Mesenchymal stem cell (in vitro differentiated cells and primary cell): ENCODE measurements around the gene DGAT2.

Experiments used
- DNase-seq: peaks from one replicate; pipeline ENCODE4 v3.0.0-alpha.2; 2013
- H2AFZ ChIP-seq: one replicate; pipeline ENCODE4 v1.6.1; 2013; ENCODE audit warnings: low read depth, mild to moderate bottlenecking, control low read depth, inconsistent platforms, low read length, moderate library complexity
- H2AK5ac ChIP-seq: 2 replicates; pipeline ENCODE4 v1.6.1; 2013; ENCODE audit warnings: low read length, moderate library complexity, mild to moderate bottlenecking, inconsistent platforms; ENCODE audit not compliant: severe bottlenecking
- H2BK120ac ChIP-seq: one replicate; pipeline ENCODE4 v1.6.1; 2013; ENCODE audit warnings: low read depth, mild to moderate bottlenecking, inconsistent platforms, low read length, moderate library complexity
- H2BK12ac ChIP-seq, 2 experiments: one replicate each; pipeline ENCODE4 v1.6.1; 2013; ENCODE audit warnings: inconsistent platforms in 2 of 2, low read length in 2 of 2, mild to moderate bottlenecking in 2 of 2, moderate library complexity in 2 of 2, control low read depth in 1 of 2
- H2BK15ac ChIP-seq: one replicate; pipeline ENCODE4 v1.6.1; 2013; ENCODE audit warnings: mild to moderate bottlenecking, low read depth, inconsistent platforms; ENCODE audit not compliant: poor library complexity, severe bottlenecking
- H2BK5ac ChIP-seq: 2 replicates; pipeline ENCODE4 v1.6.1; 2013; ENCODE audit warnings: low read depth, mild to moderate bottlenecking, low read length, control low read depth, inconsistent platforms; ENCODE audit not compliant: poor library complexity, severe bottlenecking
- H3K14ac ChIP-seq, 2 experiments: one replicate each; pipeline ENCODE4 v1.6.1; 2013; ENCODE audit warnings: inconsistent platforms in 2 of 2, low read length in 2 of 2, control low read depth in 1 of 2, mild to moderate bottlenecking in 1 of 2, moderate library complexity in 1 of 2
- H3K18ac ChIP-seq, 2 experiments: one replicate each; pipeline ENCODE4 v1.6.1; 2013; ENCODE audit warnings: inconsistent platforms in 2 of 2, low read length in 2 of 2, control low read depth in 1 of 2, low read depth in 1 of 2, mild to moderate bottlenecking in 1 of 2
- H3K23ac ChIP-seq, 2 experiments: one replicate each; pipeline ENCODE4 v1.6.1; 2013; ENCODE audit warnings: inconsistent platforms in 2 of 2, low read length in 2 of 2, mild to moderate bottlenecking in 2 of 2, moderate library complexity in 2 of 2, control low read depth in 1 of 2
- H3K27ac ChIP-seq: 2 replicates; pipeline ENCODE4 v1.5.1; 2013; ENCODE audit warnings: mild to moderate bottlenecking, moderate library complexity, low read length, control low read depth, inconsistent platforms; ENCODE audit not compliant: poor library complexity, severe bottlenecking
- H3K27me3 ChIP-seq, 2 experiments: 2 replicates each; pipeline versions ENCODE4 v1.6.1 to v1.7.0; 2013; ENCODE audit warnings: low read length in 2 of 2, mild to moderate bottlenecking in 2 of 2, moderate library complexity in 2 of 2, control low read depth in 1 of 2, inconsistent platforms in 1 of 2; ENCODE audit not compliant: control insufficient read depth in 1 of 2, insufficient read depth in 1 of 2
- H3K36me3 ChIP-seq, 2 experiments: 2 replicates each; pipeline versions ENCODE4 v1.6.1 to v1.7.0; 2013; ENCODE audit warnings: low read length in 2 of 2, control low read depth in 1 of 2, inconsistent platforms in 1 of 2, low read depth in 1 of 2, mild to moderate bottlenecking in 1 of 2; ENCODE audit not compliant: insufficient read depth in 2 of 2, control insufficient read depth in 1 of 2
- H3K4ac ChIP-seq, 2 experiments: one replicate each; pipeline ENCODE4 v1.6.1; 2013; ENCODE audit warnings: inconsistent platforms in 2 of 2, low read length in 2 of 2, mild to moderate bottlenecking in 2 of 2, moderate library complexity in 2 of 2, control low read depth in 1 of 2, low read depth in 1 of 2
- H3K4me1 ChIP-seq: 2 replicates; pipeline ENCODE4 v1.6.1; 2013; ENCODE audit warnings: low read depth, low read length, control low read depth; ENCODE audit not compliant: control insufficient read depth, insufficient read depth
- H3K4me2 ChIP-seq: 2 replicates; pipeline ENCODE4 v1.6.1; 2013; ENCODE audit warnings: low read length, mild to moderate bottlenecking, inconsistent platforms; ENCODE audit not compliant: poor library complexity, severe bottlenecking
- H3K4me3 ChIP-seq, 2 experiments: 2 replicates each; pipeline versions ENCODE4 v1.5.1 to v1.7.0; 2013; ENCODE audit warnings: low read length in 2 of 2, mild to moderate bottlenecking in 2 of 2, control low read depth in 1 of 2, low read depth in 1 of 2; ENCODE audit not compliant: insufficient read depth in 1 of 2
- H3K79me1 ChIP-seq: replicated peaks from 2 replicates; pipeline ENCODE4 v1.6.1; 2013; ENCODE audit warnings: mild to moderate bottlenecking, control low read depth, low read length, inconsistent platforms; ENCODE audit not compliant: poor library complexity, severe bottlenecking
- H3K9ac ChIP-seq: 2 replicates; pipeline ENCODE4 v1.7.0; 2013; ENCODE audit warnings: mild to moderate bottlenecking, low read length, moderate library complexity
- H3K9me3 ChIP-seq: 2 replicates; pipeline ENCODE4 v1.7.0; 2013; ENCODE audit warnings: mild to moderate bottlenecking, low read length; ENCODE audit not compliant: control insufficient read depth
- H4K8ac ChIP-seq: one replicate; pipeline ENCODE4 v1.6.1; 2013; ENCODE audit warnings: inconsistent platforms, mild to moderate bottlenecking, low read length, moderate library complexity
- H4K91ac ChIP-seq: one replicate; pipeline ENCODE4 v1.6.1; 2013; ENCODE audit warnings: mild to moderate bottlenecking, low read length, inconsistent platforms
- WGBS: methylation state at CpG from one replicate; pipeline ENCODE4 v1.1.7; 2013; ENCODE audit warnings: mixed read lengths; 5-methylcytosine and 5-hydroxymethylcytosine counted together

DGAT2 gene

DNA sequence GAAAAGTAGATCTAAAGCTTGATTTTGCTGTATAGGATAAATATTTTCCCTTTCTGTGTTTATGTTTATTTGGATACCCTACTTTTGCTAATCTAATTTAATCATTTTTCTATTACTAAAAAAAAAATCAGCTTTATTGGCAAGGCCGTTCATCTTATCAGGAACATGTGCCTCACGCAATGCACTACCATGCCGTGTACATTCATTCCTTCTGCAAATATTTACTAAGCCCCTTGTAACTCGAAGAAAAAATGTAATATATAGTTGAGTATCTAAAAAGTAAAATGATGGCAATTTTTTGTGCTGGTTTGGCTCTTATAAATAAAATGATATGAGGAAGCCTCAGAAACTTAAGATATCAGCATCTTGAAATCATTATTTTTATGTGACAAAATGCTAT, 55.4 kb downstream of the DGAT2 start:
- Histone ChIP-seq H2BK5ac (no peak overlapping the region), H4K8ac (no peak overlapping the region), H2BK15ac (no peak overlapping the region), H3K14ac (no peak overlapping the region), H3K79me1 (peaks cover 20% of the 10 kb centered on the region), H3K4me1 (peaks cover 2% of the 10 kb centered on the region), H3K36me3 (peaks cover 0 to 8% of the 10 kb centered on the region in 2 experiments), H2BK120ac (no peak overlapping the region), H2AK5ac (no peak overlapping the region), H2AFZ (no peak overlapping the region), H3K4me3 (peak overlapping the region in 1 of 2 experiments; percentile 46), H3K4ac (no peak overlapping the region), H2BK12ac (no peak overlapping the region), H4K91ac (no peak overlapping the region), H3K27ac (no peak overlapping the region), H3K27me3 (no peaks in the 10 kb centered on the region), H3K23ac (no peak overlapping the region), H3K4me2 (no peak overlapping the region), H3K9ac (peak overlapping the region; percentile 71), H3K9me3 (no peaks in the 10 kb centered on the region), H3K18ac (no peak overlapping the region)
- no peak for DNase-seq
- WGBS: 94% methylated on average over 2 of the region's 4 CpGs

DNA sequence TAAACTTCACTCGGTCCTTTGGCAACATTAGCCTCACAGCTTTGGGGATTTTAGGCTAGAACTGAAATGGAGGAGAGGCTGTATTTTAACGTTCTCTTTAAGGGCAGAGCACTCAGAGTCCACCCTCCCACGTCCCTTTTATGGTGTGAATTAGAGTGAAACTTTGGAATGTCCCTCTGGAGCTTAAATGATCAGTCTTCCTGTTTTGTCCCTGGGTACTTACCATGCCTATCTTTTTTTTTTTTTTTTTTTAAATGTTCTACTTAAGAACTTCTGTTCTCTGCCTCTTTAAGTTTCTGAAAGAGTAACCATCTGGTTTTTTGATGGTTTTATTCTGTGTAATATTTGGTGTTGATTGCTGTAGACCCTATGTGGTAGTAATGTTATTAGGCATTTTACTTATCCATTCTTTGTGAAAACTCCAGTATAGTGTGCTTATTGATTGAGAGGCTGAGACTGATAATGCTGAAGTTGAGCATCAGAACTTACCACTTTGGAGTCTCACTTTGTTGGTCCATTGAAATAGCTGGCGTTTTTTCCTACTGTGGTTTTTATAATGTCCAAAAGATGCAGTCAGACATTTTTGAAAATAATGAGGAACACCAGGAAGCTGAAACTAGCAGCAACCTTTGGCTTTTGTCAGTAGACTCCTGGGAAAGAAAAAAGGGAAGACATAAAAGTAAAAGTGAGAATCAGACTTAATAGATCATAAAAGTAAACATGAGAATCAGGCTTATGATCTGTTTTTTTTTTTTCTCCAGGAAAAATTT, 58.1 kb downstream of the DGAT2 start:
- Histone ChIP-seq H2BK15ac (no peak overlapping the region), H4K8ac (no peak overlapping the region), H3K79me1 (peaks cover 20% of the 10 kb centered on the region), H3K9me3 (no peaks in the 10 kb centered on the region), H3K9ac (peak overlapping the region; percentile 77), H2AFZ (no peak overlapping the region), H3K4me3 (peak overlapping the region in 1 of 2 experiments; percentile 50), H3K23ac (no peak overlapping the region), H3K27me3 (no peaks in the 10 kb centered on the region), H2BK12ac (peak overlapping the region in 1 of 2 experiments; percentile 63), H2BK5ac (no peak overlapping the region), H3K36me3 (peaks cover 0 to 12% of the 10 kb centered on the region in 2 experiments), H3K27ac (no peak overlapping the region), H2AK5ac (no peak overlapping the region), H3K14ac (no peak overlapping the region), H3K4me2 (no peak overlapping the region), H4K91ac (no peak overlapping the region), H3K4me1 (peaks cover 2% of the 10 kb centered on the region), H3K4ac (peak overlapping the region in 1 of 2 experiments; percentile 37), H3K18ac (peak overlapping the region in 1 of 2 experiments; percentile 66), H2BK120ac (no peak overlapping the region)
- WGBS: 33% methylated on average over 4 of the region's 4 CpGs
- DNase-seq: peak; percentile 78

DNA sequence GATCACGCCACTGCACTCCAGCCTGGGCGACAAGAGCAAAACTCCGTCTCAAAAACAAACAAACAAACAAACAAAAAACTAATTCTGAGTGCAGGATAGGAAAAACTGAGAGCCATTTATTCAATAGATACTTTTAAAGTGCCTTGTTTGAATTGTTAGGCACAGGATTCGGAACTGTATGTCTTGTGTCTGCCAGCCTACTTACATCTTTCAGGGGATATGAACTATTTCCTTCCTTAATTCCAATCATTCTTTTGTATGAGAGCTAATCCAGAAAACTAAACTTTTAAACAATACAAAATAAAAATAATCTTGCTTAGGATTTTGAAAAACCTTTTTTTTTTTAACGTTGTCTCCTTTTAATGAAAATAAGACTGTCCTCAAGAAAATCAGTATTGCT, 59.0 kb downstream of the DGAT2 start:
- H2BK5ac ChIP-seq: no peak overlapping the region
- no peaks in the 10 kb centered on the region for H3K27me3 ChIP-seq
- no peaks in the 10 kb centered on the region for H3K9me3 ChIP-seq
- no peak overlapping the region for H2BK15ac ChIP-seq
- H3K4me3 ChIP-seq: no peak overlapping the region
- no peak overlapping the region for H3K18ac ChIP-seq
- H3K9ac ChIP-seq: peak overlapping the region; percentile 19
- peaks cover 0 to 9% of the 10 kb centered on the region in 2 experiments for H3K36me3 ChIP-seq
- H3K79me1 ChIP-seq: peaks cover 27% of the 10 kb centered on the region
- no peak overlapping the region for H2BK12ac ChIP-seq
- H3K14ac ChIP-seq: no peak overlapping the region
- no peak overlapping the region for H2BK120ac ChIP-seq
- H3K27ac ChIP-seq: no peak overlapping the region
- H2AK5ac ChIP-seq: no peak overlapping the region
- no peak overlapping the region for H4K8ac ChIP-seq
- no peak overlapping the region for H3K4ac ChIP-seq
- no peak overlapping the region for H2AFZ ChIP-seq
- H3K4me1 ChIP-seq: peaks cover 2% of the 10 kb centered on the region
- no peak for DNase-seq
- H4K91ac ChIP-seq: no peak overlapping the region
- H3K4me2 ChIP-seq: no peak overlapping the region
- H3K23ac ChIP-seq: no peak overlapping the region
- WGBS: no CpG with 5 or more reads among the region's 5 CpGs

DNA sequence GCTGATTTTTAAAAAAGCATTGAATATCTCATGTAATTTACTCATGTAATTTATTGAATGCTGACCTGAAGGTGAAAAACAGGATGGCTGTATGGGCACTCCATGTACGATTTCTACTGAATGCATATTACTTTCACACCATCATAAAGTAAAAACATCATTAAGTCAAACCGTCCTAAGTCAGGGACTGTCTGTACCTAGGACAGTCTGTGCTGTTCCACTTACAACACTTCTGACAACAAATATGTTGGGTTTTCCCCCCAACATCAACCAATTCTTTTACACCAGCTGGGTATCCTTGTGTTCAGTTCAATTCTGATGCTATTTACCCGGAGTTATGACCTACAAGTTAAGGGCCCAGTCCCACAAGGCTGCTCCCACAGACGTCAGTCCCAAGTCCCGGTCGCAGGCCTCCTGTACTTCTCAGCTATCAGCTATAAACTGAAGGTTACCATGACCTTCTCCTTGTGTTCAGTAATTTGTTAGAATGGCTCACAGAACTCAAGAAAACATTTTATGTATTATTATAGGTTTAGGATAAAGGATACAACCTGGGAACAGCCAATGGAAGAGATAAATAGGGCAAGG, 63.4 kb downstream of the DGAT2 start:
- H2AK5ac ChIP-seq: no peak overlapping the region
- DNase-seq: no peak
- no peak overlapping the region for H3K4ac ChIP-seq
- 95% methylated on average over 5 of the region's 6 CpGs for WGBS
- H4K91ac ChIP-seq: no peak overlapping the region
- H2BK12ac ChIP-seq: no peak overlapping the region
- no peak overlapping the region for H3K4me3 ChIP-seq
- H4K8ac ChIP-seq: no peak overlapping the region
- H2BK15ac ChIP-seq: no peak overlapping the region
- no peak overlapping the region for H2BK120ac ChIP-seq
- no peak overlapping the region for H3K14ac ChIP-seq
- H3K36me3 ChIP-seq: peaks cover 0 to 5% of the 10 kb centered on the region in 2 experiments
- peaks cover 25% of the 10 kb centered on the region for H3K79me1 ChIP-seq
- no peak overlapping the region for H2BK5ac ChIP-seq
- H3K23ac ChIP-seq: no peak overlapping the region
- no peaks in the 10 kb centered on the region for H3K9me3 ChIP-seq
- H3K9ac ChIP-seq: no peak overlapping the region
- H2AFZ ChIP-seq: no peak overlapping the region
- peaks cover 2% of the 10 kb centered on the region for H3K4me1 ChIP-seq
- H3K27me3 ChIP-seq: no peaks in the 10 kb centered on the region
- H3K27ac ChIP-seq: no peak overlapping the region
- no peak overlapping the region for H3K4me2 ChIP-seq
- no peak overlapping the region for H3K18ac ChIP-seq
